HG03039 (cell line): ENCODE results near the gene ZNF780B.

Experiments used
- ATAC-seq: cut with Tn5 transposase; IDR thresholded peaks from one replicate; pipeline ENCODE4 v1.9.1; 2021; ENCODE audit warnings: mild to moderate bottlenecking, moderate library complexity; ENCODE audit not compliant: unreplicated experiment

The ZNF780B gene

GRCh38 chr19:39983695-39984300, 72.2 kb downstream of the ZNF780B start:
- no peak for ATAC-seq

- ATAC-seq: no peak
Measured at GRCh38 chr19:39982883-39983282, 73.1 kb downstream of the ZNF780B start.
